KMS-11 (cell line): ENCODE measurements around the gene TAMALIN.

Experiments
- H2AFZ ChIP-seq: fragments of 200-600 bp; sonication (generic); 2 replicates; pipeline ENCODE4 v1.6.1; 2016; ENCODE audit warnings: antibody characterized with exemption, mixed run types, low read depth
- H3K27ac ChIP-seq: fragments of 200-600 bp; sonication (generic); 2 replicates; pipeline ENCODE4 v1.6.1; 2016; ENCODE audit warnings: mild to moderate bottlenecking, mixed run types
- H3K27me3 ChIP-seq: fragments of 200-600 bp; sonication (generic); 2 replicates; pipeline ENCODE4 v1.6.1; 2017; ENCODE audit warnings: mild to moderate bottlenecking, low read depth, mixed run types, moderate library complexity; ENCODE audit not compliant: insufficient read depth
- H3K36me3 ChIP-seq: fragments of 200-600 bp; sonication (generic); 2 replicates; pipeline ENCODE4 v1.6.1; 2017; ENCODE audit warnings: mild to moderate bottlenecking, mixed run types; ENCODE audit not compliant: insufficient read depth
- H3K4me1 ChIP-seq: fragments of 200-600 bp; sonication (generic); 2 replicates; pipeline ENCODE4 v1.6.1; 2016; ENCODE audit warnings: mild to moderate bottlenecking, low read depth, mixed run types; ENCODE audit not compliant: poor library complexity, severe bottlenecking
- H3K4me2 ChIP-seq: fragments of 200-600 bp; sonication (generic); 2 replicates; pipeline ENCODE4 v1.7.0; 2016; ENCODE audit warnings: mild to moderate bottlenecking, mixed run types
- H3K4me3 ChIP-seq: fragments of 200-600 bp; sonication (generic); IDR thresholded peaks from 2 replicates; pipeline ENCODE4 v1.6.1; 2017; ENCODE audit warnings: low read depth, low read length, mixed read lengths; ENCODE audit not compliant: insufficient read depth
- H3K79me2 ChIP-seq: fragments of 200-600 bp; sonication (generic); 2 replicates; pipeline ENCODE4 v1.6.1; 2016; ENCODE audit warnings: low read depth, mixed run types; ENCODE audit not compliant: insufficient read depth
- H3K9ac ChIP-seq: fragments of 200-600 bp; sonication (generic); 2 replicates; pipeline ENCODE4 v1.6.1; 2016; ENCODE audit warnings: mild to moderate bottlenecking, mixed run types
- H4K20me1 ChIP-seq: fragments of 200-600 bp; sonication (generic); 2 replicates; pipeline ENCODE4 v1.6.1; 2016; ENCODE audit warnings: mild to moderate bottlenecking, mixed run types; ENCODE audit not compliant: insufficient read depth
- TF ChIP-seq, protein P1 (sequence below): fragments of 200-600 bp; sonication (generic); conservative IDR thresholded peaks from 2 replicates; pipeline ENCODE4 v1.6.1; 2017; ENCODE audit warnings: low read depth, mild to moderate bottlenecking, antibody characterized with exemption, low read length, moderate library complexity, mixed read lengths

Gene TAMALIN

DNA sequence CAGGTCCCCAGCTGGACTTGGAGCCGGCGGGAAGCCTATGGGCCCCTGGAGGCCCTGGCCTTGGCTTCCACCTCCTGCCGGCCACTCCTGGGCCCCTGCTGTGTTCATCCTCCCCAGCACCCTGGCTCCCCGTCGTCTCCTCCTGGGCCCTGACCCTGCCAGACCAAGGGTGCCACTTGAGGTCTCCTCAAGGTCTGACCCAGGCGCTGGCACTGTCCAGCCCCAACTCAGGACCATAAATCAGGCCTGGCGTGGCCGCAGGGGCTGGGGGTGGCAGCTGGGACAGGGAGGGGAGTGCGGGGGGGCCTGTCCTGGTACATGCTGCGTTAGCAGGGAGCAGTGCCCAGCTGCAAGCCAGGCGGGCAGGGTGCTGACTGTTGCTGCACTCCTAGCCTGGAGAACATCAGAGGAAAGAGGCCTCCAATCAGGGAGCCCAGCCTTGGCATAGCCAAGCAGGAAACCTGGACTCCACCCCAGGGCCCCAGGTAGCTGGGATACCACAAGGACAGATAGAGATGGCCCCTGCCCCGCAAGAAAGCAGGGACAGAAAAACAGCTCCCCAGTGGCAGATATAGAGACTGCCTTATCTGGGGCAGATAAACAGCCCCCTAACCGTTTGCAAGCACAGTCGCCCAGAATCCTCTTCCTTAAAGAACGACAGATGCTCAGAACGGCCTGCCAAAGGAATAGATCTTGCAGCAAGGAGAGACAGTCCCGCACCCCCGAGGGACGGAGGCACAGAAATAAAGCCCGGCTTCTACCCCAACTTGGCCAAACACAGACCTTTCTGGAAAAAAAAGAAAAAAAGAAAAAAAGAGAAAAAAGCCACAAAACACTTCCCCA lies 56.6 kb downstream of the TAMALIN start:
- H4K20me1 ChIP-seq, result no peaks in the 10 kb centered on the region
- TF ChIP-seq, protein P1, sequence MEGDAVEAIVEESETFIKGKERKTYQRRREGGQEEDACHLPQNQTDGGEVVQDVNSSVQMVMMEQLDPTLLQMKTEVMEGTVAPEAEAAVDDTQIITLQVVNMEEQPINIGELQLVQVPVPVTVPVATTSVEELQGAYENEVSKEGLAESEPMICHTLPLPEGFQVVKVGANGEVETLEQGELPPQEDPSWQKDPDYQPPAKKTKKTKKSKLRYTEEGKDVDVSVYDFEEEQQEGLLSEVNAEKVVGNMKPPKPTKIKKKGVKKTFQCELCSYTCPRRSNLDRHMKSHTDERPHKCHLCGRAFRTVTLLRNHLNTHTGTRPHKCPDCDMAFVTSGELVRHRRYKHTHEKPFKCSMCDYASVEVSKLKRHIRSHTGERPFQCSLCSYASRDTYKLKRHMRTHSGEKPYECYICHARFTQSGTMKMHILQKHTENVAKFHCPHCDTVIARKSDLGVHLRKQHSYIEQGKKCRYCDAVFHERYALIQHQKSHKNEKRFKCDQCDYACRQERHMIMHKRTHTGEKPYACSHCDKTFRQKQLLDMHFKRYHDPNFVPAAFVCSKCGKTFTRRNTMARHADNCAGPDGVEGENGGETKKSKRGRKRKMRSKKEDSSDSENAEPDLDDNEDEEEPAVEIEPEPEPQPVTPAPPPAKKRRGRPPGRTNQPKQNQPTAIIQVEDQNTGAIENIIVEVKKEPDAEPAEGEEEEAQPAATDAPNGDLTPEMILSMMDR, result no peak
- H3K27ac ChIP-seq, result no peak overlapping the region
- no peaks in the 10 kb centered on the region for H3K4me1 ChIP-seq
- H3K79me2 ChIP-seq, result no peaks in the 10 kb centered on the region
- H3K4me2 ChIP-seq, result no peak overlapping the region
- H3K4me3 ChIP-seq, result no peak overlapping the region
- H3K27me3 ChIP-seq, result peaks cover 20% of the 10 kb centered on the region
- no peaks in the 10 kb centered on the region for H3K36me3 ChIP-seq
- H2AFZ ChIP-seq, result no peak overlapping the region
- no peak overlapping the region for H3K9ac ChIP-seq

DNA sequence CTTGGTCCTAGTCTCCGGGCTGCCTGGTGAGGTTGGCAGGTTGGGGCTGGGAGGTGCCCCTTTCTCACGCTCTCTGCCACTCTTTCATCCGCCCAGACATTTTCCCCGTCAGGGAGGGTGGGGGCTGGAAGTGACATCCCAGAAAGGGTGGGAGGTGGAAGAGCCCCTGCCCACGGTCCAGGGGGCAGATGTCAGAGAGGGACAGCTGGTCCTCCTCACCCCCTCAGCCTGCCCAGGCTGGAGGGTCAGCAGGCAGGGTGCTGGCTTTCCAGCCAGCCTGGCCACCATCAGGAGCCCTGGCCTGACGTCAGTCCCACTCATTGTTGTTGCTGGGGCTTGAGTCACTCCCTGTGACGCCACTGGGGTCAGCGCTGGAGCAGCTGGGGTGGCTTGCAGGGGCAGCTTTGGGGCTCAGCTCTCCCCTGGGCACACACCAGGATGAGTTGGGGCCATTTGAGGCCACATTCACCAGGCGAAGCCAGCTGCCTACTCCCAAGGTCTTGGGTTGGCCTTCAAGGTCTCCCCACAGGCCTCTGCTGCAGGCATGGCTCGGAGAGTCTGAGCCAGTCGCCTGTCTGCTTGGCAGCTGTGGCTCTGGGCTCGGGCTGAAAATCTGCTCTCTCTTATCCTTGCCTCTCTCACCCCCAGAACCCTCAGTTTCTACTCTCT lies 57.4 kb downstream of the TAMALIN start:
- Histone ChIP-seq H3K9ac (no peak overlapping the region), H2AFZ (no peak overlapping the region), H3K4me2 (no peak overlapping the region), H3K79me2 (no peaks in the 10 kb centered on the region), H3K27ac (no peak overlapping the region), H3K27me3 (peaks cover 20% of the 10 kb centered on the region), H3K36me3 (no peaks in the 10 kb centered on the region), H3K4me1 (no peaks in the 10 kb centered on the region), H3K4me3 (no peak overlapping the region), H4K20me1 (no peaks in the 10 kb centered on the region)
- TF ChIP-seq, protein P1, result no peak
